HG02884 (cell line): ENCODE results near the gene H6PD.

ENCODE experiments used
- ATAC-seq: cut with Tn5 transposase; IDR thresholded peaks from one replicate; pipeline ENCODE4 v1.9.1; 2021; ENCODE audit warnings: mild to moderate bottlenecking, moderate library complexity; ENCODE audit not compliant: unreplicated experiment

The H6PD gene

DNA sequence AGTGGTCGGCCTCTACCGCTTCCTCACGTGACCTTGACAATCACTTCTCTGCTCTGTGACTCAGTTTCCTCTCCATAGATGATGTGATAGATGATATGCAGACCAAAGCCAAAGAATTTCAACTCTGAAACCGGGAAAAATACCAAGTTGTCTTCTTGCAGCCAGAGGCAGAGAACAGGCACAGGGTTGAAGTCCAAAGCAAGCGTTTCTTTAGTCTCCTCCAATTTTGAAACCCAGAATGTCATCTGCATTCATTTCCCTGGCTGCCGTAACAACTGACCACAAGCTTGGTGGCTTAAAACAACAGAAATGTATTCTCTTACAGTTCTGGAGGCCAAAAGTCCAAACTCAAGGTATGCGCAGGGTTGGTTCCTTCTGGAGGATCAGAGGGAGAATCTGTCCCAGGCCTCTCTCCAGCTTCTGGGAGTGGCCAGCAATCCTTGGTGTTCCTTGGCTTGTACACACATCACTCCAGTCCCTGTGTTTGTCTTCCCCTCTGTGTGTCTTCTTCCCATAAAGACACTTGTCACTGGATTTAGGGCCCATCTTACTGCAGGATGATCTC lies 30.3 kb upstream of the H6PD start:
- ATAC-seq, result no peak

DNA sequence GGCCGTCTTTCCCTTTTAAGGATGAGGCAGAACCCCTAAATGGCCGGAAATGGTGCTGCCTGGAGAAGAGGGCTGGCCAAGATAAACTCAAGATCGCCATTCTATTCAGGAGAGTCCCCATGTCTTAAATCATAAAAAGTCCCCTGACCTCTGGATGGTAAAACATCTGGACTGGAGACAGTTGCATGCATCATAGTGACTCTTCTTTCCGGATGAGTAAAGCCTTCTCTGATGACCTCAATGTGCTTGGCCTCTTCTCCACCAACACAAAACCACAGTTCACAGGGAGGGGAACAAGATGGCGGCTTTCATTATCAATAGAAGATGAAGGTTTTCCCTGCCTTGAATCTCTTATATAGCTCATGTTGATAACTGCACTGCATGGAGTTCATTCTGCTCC lies 27.5 kb upstream of the H6PD start:
- no peak for ATAC-seq

DNA sequence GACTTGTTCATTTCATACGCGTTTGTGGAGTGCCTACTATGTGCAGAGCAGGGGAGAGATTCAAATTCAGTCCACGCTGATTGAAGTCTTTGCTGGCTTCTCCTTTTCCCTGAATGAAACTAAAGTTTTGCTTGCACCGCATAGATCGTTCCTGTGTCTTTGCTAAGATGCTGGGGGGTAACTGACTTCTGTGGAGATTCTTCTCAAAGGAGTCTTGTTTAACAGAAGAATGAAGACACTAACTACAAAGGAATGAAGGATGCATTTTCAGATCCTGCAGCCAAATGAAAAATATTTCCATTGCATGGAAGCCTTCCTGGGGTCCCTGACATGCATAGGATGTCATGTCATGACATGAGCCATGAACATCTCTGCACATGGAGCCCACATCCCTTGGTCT lies 26.9 kb upstream of the H6PD start:
- no peak for ATAC-seq

DNA sequence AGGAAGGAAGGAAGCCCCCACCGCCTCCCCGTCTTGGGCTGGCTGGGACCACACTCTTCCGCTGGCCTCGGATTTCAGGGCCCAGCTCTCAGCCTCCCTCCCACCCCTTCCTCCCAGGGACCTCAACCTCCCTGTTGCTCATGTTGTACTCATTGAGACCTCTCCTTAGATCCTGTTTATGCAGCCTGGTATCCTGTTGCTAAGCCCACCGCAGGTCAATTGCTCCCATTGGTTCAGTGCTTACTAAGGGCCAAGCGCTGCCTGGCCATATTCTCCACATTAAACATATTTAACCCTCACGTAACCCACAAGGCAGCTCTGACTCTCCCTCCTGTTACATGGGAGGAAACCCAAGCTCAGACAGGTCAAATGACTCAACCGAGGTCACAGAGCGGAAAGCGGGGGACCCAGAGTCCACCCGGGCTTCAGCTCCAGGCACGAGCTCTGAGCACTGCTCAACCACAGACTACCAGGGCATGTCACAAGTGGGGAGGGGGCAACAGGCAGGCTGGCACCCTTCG lies 23.2 kb upstream of the H6PD start:
- ATAC-seq, result no peak

DNA sequence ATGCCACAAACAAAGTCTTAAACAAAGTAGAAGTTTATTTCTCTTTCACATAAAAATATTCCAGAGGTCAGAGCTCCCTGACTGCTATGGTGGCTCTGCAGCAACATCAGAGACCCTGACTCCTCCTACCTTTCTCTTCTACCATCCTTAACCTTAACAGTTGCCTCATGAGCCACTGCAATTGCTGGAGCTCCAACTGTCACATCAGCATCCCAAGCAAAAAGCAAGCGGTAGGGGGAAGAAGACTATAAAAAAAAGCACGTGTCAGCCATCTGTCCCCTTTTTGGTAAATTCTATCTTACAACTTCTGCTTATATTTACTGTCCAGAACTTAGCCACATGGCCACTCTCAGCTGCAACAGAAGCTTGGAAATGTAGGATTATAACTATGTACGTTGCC lies 21.8 kb upstream of the H6PD start:
- ATAC-seq, result no peak

DNA sequence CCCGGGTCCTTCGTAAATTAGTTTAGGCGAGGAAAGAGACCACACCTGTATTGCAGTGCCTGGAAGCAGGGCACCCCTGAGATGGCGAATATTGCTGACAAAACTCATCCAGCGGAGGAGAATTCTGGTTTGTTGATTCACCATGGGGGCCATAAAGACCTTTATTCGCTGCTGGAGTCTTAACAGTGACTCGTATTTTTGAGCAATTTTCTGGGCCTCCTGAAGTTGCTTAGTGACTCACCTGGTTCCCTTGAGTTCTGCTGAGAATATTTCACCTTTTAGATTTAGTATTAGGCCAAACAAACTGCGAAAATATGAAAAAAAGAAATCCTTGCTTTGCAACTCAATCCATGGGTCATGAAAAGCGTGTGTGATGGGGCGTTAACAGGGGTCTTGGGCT lies 20.6 kb upstream of the H6PD start:
- ATAC-seq, result no peak

DNA sequence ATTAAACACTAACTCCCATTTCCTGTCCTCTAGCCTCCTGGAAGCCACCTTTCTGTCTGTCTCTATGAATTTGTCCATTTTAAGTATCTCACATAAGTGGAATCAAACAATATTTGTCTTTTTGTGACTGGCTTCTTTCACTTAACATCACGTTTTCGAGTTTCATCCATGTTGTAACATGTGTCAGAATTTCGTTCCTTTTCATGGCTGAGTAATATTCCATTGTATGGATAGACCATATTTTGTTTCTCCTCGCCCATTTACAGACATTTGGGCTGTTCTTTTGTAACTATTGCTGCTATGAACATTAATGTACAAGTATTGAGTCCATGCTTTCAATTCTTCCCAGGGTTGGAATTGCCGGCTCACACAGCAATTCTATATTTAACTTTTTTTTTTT lies 15.7 kb upstream of the H6PD start:
- no peak for ATAC-seq

DNA sequence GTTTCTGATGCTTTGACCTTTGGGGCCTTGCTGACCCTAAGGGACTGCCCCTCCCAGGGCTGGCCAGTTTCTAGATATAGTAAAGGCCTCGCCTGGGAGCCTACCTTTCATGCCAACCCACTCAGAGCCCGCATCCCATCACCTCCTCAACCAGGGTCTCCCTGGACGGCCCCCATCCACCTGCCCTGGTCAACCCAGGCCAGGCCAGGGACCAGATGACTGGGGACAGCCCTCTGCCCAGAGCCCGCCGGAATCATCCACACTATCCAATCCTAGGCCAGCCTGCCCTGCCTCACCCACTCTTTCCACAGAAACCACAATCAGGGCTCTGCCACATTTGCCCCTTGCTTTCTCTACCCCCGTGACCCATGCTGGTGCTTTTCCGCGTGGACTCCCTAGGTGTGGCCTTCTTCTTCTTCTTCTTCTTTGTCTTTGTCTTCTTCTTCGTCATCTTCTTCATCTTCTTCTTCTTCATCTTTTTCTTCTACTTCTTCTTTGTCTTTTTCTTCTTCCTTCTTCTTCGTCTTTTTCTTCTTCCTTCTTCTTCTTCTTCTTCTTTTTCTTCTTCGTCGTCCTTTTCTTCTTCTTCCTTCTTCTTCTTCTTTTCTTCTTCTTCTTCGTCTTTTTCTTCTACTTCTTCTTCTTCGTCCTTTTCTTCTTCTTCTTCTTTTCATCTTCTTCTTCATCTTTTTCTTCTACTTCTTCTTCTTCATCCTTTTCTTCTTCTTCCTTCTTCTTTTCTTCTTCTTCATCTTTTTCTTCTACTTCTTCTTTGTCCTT lies 11.5 kb upstream of the H6PD start:
- no peak for ATAC-seq

DNA sequence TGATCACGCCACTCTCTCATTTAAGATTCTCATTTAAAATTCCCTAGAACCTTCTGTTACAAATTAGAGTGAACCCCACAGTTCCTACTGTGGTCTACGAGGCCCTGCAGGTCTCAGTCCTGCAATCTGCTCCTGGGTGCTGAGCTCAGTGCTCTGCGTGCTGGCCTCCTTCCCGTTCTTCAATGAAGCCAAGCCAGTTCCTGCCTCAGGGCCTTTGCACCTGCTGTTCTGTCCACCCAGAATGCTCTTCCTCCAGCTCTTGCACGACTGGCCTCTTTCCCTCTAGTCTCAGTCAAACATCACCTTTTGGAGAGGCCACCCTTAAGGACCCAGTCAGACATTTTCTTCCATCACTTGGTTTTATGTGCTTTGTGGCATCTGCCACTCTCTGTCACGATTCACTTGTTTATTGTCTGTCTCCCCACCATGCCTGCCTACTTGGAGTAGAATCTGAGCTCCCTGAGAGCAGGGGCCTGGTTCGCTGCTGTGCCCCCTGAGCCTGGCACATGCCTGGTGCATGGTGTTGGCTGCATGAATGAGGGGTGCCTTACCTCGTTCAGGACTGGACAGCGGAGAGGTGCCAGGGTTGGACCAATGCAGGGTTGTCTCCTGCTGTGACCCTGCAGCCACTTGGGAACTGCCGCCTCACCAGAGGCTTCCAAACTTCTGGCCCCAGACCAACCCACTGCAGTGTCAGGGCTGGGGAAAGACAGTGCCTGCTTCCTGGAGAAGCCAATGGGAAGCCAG lies 9.7 kb upstream of the H6PD start:
- ATAC-seq, result no peak

DNA sequence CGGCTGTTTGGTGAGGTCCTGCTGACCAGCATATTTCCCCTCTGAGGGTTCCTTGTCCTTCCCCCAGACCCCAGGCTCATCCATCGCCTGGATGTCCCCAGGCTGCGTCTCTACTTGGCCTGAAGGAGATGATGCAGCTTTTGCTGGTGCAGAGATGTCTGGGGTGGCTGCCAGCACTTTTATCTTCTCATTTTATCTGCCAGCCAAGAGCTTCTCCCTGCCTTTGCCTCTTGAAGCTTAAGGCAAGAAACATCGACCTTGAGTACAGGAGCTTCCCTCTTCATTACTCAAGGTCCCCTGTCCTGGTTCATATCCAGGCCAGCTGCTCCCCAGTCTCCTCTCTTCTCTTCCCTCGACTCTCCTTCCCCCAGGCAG lies 9.2 kb upstream of the H6PD start:
- no peak for ATAC-seq

DNA sequence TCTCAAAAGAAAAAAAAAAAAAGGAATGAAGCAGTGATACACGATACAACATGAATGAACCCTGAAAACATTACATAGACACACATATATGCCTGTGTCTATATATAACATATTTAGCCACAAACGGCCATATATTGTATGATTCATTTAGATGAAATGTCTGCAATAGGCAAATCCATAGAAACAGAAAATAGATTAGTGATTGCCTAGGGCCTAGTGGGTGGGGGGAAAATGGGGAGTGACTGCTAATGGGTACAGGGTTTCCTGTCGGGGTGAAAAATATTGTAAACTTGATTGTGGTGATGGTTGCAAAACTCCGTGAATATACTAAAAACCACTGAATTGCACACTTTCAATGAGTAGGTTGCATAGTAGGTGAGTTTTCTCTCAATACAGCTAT lies 6.0 kb upstream of the H6PD start:
- ATAC-seq, result no peak

DNA sequence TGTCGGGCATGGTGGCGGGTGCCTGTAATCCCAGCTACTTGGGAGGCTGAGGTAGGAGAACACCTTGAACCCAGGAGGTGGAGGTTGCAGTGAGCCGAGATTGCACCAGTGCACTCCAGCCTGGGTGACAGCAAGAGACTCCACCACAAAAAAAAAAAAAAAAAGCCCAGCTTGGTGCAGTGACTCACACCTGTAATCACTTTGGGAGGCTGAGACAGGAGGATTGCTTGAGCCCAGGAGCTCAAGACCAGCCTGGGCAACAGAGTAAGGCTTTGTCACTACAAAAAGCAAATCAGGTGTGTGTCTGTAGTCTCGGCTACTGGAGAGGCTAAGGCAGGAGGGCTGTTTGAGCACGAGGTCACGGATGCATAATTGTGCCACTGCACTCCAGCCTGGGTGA lies 5.0 kb upstream of the H6PD start:
- no peak for ATAC-seq

DNA sequence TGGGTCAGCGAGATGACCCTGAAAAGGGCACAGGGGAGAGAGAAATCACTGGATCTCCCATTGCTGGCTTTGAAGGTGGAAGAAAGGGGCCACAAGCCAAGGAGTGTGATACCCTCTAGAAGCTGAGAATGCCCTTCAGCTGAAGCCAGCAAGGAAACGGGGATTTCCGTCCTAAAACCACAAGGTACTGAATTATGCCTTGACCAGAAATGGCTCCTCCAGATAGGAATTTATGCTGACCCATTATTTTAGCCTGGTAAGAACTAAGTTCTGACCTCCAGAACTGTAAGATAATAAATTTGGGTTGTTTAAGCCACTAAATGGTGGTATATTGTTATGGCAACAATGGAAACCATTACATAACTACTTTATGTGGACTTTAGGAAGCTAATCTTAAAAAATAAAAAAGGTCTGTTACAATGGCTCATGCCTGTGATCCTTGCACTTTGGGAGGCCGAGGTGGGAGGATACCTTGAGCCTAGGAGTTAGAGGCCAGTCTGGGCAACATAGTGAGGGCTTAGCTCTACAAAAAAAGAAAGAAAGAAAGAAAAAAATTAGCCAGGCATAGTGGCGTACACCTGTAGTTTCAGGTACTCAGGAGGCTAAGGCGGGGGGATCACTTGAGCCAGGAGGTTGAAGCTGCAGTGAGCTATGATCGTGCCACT lies 3.6 kb upstream of the H6PD start:
- no peak for ATAC-seq

DNA sequence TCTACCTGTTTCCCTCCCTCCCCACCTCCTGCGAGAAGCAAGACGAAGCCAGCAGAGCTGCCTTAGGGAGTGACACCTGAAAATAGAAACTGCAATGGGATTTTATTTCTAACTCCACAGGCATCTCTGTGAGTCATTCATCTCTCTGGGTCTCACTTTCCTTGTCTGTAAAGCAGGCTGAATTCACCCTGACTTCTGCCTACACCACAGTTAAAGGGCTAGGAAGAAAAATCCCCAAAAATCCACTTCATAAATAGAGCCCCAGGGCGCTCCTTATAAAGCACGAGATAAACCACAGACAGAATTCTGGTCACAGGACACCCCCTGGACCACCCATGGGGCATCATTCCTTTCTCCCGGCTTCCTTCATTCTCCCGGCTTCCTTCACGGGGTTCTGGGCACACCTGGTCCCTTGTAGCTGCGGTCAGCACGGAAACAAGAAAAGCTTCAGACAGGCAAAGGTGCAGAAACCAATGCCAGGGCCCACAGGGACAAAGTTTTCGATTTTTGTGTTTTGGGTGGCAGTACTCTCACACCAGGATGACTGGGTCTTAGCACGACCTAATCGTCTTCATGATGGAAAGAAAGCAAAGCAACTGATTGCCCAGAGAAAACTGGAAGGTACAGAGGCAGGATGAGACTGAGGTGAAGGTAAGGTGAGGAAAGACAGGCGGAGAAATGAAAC lies 2.8 kb upstream of the H6PD start:
- no peak for ATAC-seq

DNA sequence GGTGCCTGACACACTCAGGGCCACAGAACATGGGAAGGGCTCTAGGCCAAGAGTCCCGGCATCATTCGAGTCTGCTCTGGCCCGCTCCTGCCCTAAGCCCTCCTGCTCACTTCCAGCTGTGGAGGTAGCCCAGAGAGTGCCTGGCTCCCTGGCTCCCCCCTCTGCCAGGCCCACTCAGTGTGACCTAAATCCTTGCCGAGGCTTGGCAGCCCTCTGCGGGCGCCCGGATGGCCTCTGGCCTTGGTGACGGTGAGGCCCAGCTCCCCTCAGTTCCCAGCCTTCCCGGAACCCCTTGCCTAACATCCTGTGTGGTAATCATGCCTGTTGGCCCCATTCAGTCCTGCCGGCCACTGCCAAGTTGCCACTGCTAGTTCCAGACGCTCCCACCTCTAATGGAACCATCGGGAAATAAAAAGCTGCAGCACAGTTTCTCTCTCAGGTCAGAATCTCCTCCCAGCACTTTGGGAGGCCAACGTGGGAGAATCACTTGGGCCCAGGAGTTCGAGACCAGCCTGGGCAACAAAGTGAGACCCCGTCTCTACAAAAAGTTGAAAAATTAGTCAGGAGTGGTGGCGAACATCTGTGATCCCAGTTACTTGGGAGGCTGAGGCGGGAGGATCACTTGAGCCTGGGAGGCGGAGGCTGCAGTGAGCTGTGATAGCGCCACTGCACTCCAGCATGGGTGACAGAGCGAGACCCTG lies 1.2 kb upstream of the H6PD start:
- no peak for ATAC-seq

DNA sequence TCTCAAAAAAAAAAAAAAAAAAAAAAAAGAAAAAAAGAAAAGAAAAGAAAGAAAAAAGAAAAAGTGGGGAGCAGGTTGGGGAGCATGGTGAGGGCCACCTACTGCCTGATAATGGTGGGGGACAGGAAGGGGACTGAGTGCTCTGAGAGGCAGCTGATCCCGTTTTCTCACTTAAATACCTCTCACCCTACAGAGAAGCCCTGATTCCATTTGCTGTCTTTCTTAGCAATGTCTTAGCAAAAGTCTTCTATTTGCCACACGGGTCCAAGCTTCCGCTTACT lies 692 bp upstream of the H6PD start:
- ATAC-seq, result no peak

DNA sequence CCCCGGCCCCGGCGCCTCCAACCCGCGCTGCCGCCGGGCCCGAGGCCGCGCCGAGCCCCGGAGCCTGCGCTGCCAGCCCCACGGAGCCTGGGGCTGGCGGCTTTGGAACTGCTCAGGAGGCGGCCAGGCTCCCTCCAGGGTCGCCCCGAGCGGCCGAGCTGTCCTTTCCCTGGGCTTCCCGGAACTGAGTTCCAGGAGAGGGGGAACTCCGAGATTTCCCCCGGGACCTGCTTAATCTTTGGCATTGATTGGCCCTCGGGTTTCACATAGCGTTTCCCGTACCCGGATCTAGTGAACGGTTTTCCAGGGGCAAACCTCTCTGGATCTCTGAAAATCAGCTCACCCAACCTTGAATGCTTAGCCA lies 504 bp downstream of the H6PD start:
- ATAC-seq, result no peak

DNA sequence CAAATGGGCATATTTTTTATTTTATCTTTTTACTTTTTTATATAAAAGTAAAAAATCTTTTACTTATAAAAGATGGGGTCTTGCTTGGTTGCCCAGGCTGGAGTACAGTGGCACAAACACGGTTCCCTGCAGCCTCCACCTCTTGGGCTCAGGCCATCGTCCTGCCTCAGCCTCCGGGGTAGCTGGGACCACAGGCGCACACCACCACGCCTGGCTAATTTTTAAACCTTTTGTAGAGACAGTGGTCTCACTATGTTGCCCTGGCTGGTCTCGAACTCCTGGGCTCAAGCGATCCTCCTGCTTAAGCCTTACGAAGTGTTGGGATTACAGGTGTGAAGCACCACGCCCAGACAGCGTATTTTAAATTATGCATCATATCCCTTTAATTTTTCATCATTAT lies 986 bp downstream of the H6PD start:
- ATAC-seq, result no peak

DNA sequence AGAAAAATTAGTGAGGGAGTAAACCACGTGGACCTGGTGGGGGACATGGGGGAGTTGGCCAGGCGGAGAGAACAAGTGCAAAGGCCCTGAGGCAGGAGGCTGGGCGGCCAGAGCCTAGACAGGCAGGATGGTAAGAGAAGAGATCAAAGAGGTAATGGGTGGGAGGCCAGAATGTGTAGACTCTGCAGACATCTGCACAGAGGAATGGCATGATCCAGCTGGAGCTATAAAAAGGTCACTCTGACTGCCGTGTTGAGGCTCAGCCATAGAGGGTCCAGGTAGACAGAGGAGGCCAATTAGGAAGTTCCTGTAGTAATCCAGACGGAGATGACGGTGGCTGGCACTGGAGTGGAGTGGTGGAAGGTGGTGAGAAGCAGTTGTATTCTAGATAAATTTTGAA lies 3.6 kb downstream of the H6PD start:
- no peak for ATAC-seq

DNA sequence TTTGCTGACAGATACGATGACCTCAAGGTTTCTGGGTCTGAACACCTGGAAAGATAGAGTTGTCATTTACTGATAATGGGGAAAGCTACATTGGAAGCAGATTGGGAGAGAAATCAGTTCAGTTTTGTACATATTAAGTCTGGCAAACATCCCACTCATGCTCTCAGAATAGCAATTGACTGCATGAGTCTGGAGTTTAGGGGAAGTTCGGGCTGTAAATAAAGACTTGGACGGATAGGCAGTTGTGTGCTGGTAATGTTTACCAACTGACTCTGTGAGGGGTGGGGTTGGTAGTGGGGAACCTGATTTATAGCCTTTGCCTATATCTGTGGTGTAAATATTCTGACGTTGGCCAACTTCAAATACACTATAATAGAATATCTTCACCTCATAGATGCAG lies 4.0 kb downstream of the H6PD start:
- no peak for ATAC-seq
